ENCODE results near the gene MON2. TPM values are rescaled to one million over a fixed set of nuclear protein-coding genes. Genes with fewer than 3 reads are reported as not detected.
A peak's percentile ranks its signal among the peaks of the same experiment; 100 is the strongest.

Gene MON2
- total RNA-seq, 4 donors from 2014 or later, result 54.3 to 212 (median 61.9) TPM

DNA sequence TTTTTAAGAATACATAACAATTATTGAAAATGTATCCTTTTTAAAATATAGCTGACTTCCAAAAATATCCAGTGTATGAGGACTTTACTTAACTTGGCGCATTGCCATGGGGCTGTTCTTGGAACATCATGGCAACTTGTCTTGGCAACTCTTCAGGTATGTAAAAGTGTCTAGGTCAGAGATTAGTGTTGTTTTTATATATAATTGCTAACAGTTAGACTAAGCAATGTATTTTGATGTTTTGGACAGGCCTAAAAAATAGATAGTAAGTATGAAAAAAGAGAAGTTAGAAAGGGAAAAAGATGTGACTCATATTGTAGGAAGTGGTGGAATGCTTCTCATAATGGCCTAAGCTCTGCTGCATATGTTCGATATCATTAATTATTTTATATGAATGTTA, 70.9 kb downstream of the MON2 start:
- H3K27ac ChIP-seq, result no peak overlapping the region
- H3K4me1 ChIP-seq, result no peaks in the 10 kb centered on the region
- peak in 1 of 2 donors; percentile 71 for DNase-seq (ENCODE audit: low spot score in 2 of 2)
- H3K27me3 ChIP-seq, result no peaks in the 10 kb centered on the region
- WGBS, result 91% methylated on average over 2 of the region's 2 CpGs
- H3K9me3 ChIP-seq, result no peaks in the 10 kb centered on the region
- H3K4me3 ChIP-seq, result no peak overlapping the region
- H3K36me3 ChIP-seq, result peaks cover 59% of the 10 kb centered on the region
- TF ChIP-seq POLR2A (IDR thresholded peaks at IDR 0.05) (no peak), CTCF (IDR thresholded peaks at IDR 0.05) (no peak), EP300 (IDR thresholded peaks at IDR 0.05) (no peak), POLR2AphosphoS5 (IDR thresholded peaks at IDR 0.05) (no peak)

DNA sequence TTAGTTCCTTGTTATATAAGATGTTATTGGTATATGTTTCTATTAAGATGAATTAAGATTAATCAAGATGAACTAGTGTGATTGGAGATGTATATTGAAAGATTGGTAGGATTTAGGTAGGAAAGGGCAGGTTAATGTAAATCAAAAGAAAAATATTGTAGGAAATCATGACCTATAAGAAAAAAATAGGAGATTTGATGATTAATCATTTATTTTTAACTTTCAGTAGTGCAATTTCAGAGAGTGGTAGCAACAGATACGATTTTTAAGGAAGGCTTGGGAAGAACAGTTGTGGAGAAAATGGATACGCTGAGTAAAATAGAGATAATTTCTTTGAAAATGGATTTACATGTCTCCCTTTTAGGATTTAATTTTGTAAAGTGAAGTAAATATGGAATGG, 73.7 kb downstream of the MON2 start:
- H3K9me3 ChIP-seq, result no peaks in the 10 kb centered on the region
- no peaks in the 10 kb centered on the region for H3K4me1 ChIP-seq
- H3K4me3 ChIP-seq, result no peak overlapping the region
- TF ChIP-seq POLR2A (IDR thresholded peaks at IDR 0.05) (no peak), CTCF (IDR thresholded peaks at IDR 0.05) (no peak), POLR2AphosphoS5 (IDR thresholded peaks at IDR 0.05) (no peak), EP300 (IDR thresholded peaks at IDR 0.05) (no peak)
- H3K27me3 ChIP-seq, result no peaks in the 10 kb centered on the region
- H3K27ac ChIP-seq, result no peak overlapping the region
- WGBS, result 90% methylated on average over 2 of the region's 2 CpGs
- peaks cover 67% of the 10 kb centered on the region for H3K36me3 ChIP-seq
- no peak for DNase-seq (ENCODE audit: low spot score in 2 of 2)

GRCh38 chr12:62542814-62543213, 76.2 kb downstream of the MON2 start:
- H3K9me3 ChIP-seq, result no peaks in the 10 kb centered on the region
- WGBS, result 94% methylated on average over 1 of the region's 1 CpG
- no peak overlapping the region for H3K4me3 ChIP-seq
- no peak overlapping the region for H3K27ac ChIP-seq
- DNase-seq (ENCODE audit: low spot score in 2 of 2), result no peak
- H3K27me3 ChIP-seq, result no peaks in the 10 kb centered on the region
- H3K4me1 ChIP-seq, result no peaks in the 10 kb centered on the region
- TF ChIP-seq CTCF (IDR thresholded peaks at IDR 0.05) (no peak), POLR2AphosphoS5 (IDR thresholded peaks at IDR 0.05) (no peak), POLR2A (IDR thresholded peaks at IDR 0.05) (no peak), EP300 (IDR thresholded peaks at IDR 0.05) (no peak)
- peaks cover 72% of the 10 kb centered on the region for H3K36me3 ChIP-seq

GRCh38 chr12:62543324-62543723, 76.7 kb downstream of the MON2 start:
- Histone ChIP-seq H3K36me3 (peaks cover 68% of the 10 kb centered on the region), H3K4me1 (no peaks in the 10 kb centered on the region), H3K9me3 (no peaks in the 10 kb centered on the region), H3K4me3 (no peak overlapping the region), H3K27ac (no peak overlapping the region), H3K27me3 (no peaks in the 10 kb centered on the region)
- DNase-seq (ENCODE audit: low spot score in 2 of 2), result no peak
- no peak for TF ChIP-seq POLR2AphosphoS5 (IDR thresholded peaks at IDR 0.05)
- no peak for TF ChIP-seq EP300 (IDR thresholded peaks at IDR 0.05)
- TF ChIP-seq POLR2A (IDR thresholded peaks at IDR 0.05), result no peak
- TF ChIP-seq CTCF (IDR thresholded peaks at IDR 0.05), result no peak
- 95% methylated on average over 5 of the region's 5 CpGs for WGBS

DNA sequence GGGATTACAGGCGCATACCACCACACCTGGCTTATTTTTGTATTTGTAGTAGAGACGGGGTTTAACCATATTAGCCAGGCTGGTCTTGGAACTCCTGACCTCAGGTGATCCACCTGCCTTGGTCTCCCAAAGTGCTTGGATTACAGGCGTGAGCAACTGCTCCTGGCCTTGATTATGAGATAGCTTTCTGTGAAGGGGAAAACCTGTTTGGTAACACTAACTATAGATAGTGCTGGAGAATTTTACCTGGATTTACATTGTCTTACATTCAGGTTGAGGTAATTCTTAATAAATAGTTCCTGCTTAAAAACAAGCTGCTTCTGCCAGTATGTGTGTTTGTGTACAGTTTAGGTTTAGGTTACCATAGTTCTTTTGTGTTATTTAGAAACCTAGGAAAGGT, 77.1 kb downstream of the MON2 start:
- H3K4me1 ChIP-seq, result no peaks in the 10 kb centered on the region
- H3K27ac ChIP-seq, result no peak overlapping the region
- no peaks in the 10 kb centered on the region for H3K27me3 ChIP-seq
- TF ChIP-seq EP300 (IDR thresholded peaks at IDR 0.05) (no peak), POLR2A (IDR thresholded peaks at IDR 0.05) (no peak), POLR2AphosphoS5 (IDR thresholded peaks at IDR 0.05) (no peak), CTCF (IDR thresholded peaks at IDR 0.05) (no peak)
- no peak for DNase-seq (ENCODE audit: low spot score in 2 of 2)
- no peaks in the 10 kb centered on the region for H3K9me3 ChIP-seq
- WGBS, result 90% methylated on average over 3 of the region's 3 CpGs
- no peak overlapping the region for H3K4me3 ChIP-seq
- H3K36me3 ChIP-seq, result peaks cover 65% of the 10 kb centered on the region
